Endothelial cell (in vitro differentiated cells): ENCODE results near the gene SRXN1. TPM values are rescaled to one million over a fixed set of nuclear protein-coding genes. Genes with fewer than 3 reads are reported as not detected.
A peak's percentile ranks its signal among the peaks of the same experiment; 100 is the strongest.

Experiments
- DNase-seq: peaks from one replicate; pipeline ENCODE4 v3.0.0; 2021; ENCODE audit warnings: low spot score
- H3K27ac Mint-ChIP-seq: one replicate; pipeline ENCODE4 v1.8.0; 2021; ENCODE audit warnings: mixed read lengths, inconsistent platforms; ENCODE audit not compliant: unreplicated experiment
- H3K27me3 Mint-ChIP-seq: one replicate; pipeline ENCODE4 v1.8.0; 2021; ENCODE audit warnings: mild to moderate bottlenecking, moderate library complexity, mixed read lengths, inconsistent platforms; ENCODE audit not compliant: unreplicated experiment
- H3K36me3 Mint-ChIP-seq: one replicate; pipeline ENCODE4 v1.8.0; 2021; ENCODE audit warnings: mild to moderate bottlenecking, low read depth, mixed read lengths, inconsistent platforms; ENCODE audit not compliant: unreplicated experiment
- H3K4me1 Mint-ChIP-seq: one replicate; pipeline ENCODE4 v1.8.0; 2021; ENCODE audit warnings: mild to moderate bottlenecking, mixed read lengths, inconsistent platforms; ENCODE audit not compliant: unreplicated experiment
- H3K4me3 Mint-ChIP-seq: one replicate; pipeline ENCODE4 v1.8.0; 2021; ENCODE audit warnings: mild to moderate bottlenecking, mixed read lengths, inconsistent platforms; ENCODE audit not compliant: unreplicated experiment
- H3K9me3 Mint-ChIP-seq: one replicate; pipeline ENCODE4 v1.8.0; 2021; ENCODE audit warnings: mixed read lengths, inconsistent platforms; ENCODE audit not compliant: unreplicated experiment
- CTCF ChIP-seq: fragments of 200-600 bp; sonication (generic); IDR thresholded peaks from one replicate; pipeline ENCODE4 v1.5.0; 2021; ENCODE audit warnings: antibody characterized with exemption; ENCODE audit not compliant: unreplicated experiment
- total RNA-seq: library from RNA; stranded (reverse); fragmentation: NEBNext Ultra II Directional; extraction: Animal tissue kit (Norgen Biotek cat#: 25700); gene quantifications from one replicate; pipeline ENCODE4 v1.2.1, GENCODE V29; 2021; ENCODE audit not compliant: unreplicated experiment

Gene SRXN1
- total RNA-seq, 1 donor from 2014 or later: 4.1 TPM

GRCh38 chr20:647479-648019, 5.5 kb downstream of the SRXN1 start:
- no peak for TF ChIP-seq CTCF
- no peak overlapping the region for H3K27ac Mint-ChIP-seq
- DNase-seq: no peak
- H3K27me3 Mint-ChIP-seq: peaks cover 6% of the 10 kb centered on the region
- peaks cover 15% of the 10 kb centered on the region for H3K36me3 Mint-ChIP-seq
- no peaks in the 10 kb centered on the region for H3K9me3 Mint-ChIP-seq
- no peak overlapping the region for H3K4me3 Mint-ChIP-seq
- peaks cover 12% of the 10 kb centered on the region for H3K4me1 Mint-ChIP-seq

- no peak for TF ChIP-seq CTCF
- Mint-ChIP-seq H3K36me3 (peaks cover 15% of the 10 kb centered on the region), H3K4me1 (peaks cover 7% of the 10 kb centered on the region), H3K27me3 (peaks cover 6% of the 10 kb centered on the region), H3K4me3 (no peak overlapping the region), H3K27ac (no peak overlapping the region), H3K9me3 (no peaks in the 10 kb centered on the region)
- no peak for DNase-seq
Measured at GRCh38 chr20:646868-647233, 6.1 kb downstream of the SRXN1 start.

- Mint-ChIP-seq H3K9me3 (no peaks in the 10 kb centered on the region), H3K27ac (no peak overlapping the region), H3K36me3 (peaks cover 15% of the 10 kb centered on the region), H3K4me1 (peaks cover 5% of the 10 kb centered on the region), H3K27me3 (peaks cover 6% of the 10 kb centered on the region), H3K4me3 (no peak overlapping the region)
- no peak for DNase-seq
- no peak for TF ChIP-seq CTCF
Measured at GRCh38 chr20:646107-646867, 6.7 kb downstream of the SRXN1 start.

- Mint-ChIP-seq H3K27ac (no peak overlapping the region), H3K4me3 (no peak overlapping the region), H3K36me3 (peaks cover 11% of the 10 kb centered on the region), H3K27me3 (peaks cover 6% of the 10 kb centered on the region), H3K4me1 (peaks cover 5% of the 10 kb centered on the region), H3K9me3 (no peaks in the 10 kb centered on the region)
- DNase-seq: peak; percentile 91
- TF ChIP-seq CTCF: peak; percentile 95
Measured at GRCh38 chr20:645318-646106, 7.5 kb downstream of the SRXN1 start.
